DOHH2 (cell line): ENCODE results near the gene PRDM15.

ENCODE experiments used
- CTCF ChIP-seq: fragments of 200-600 bp; sonication (generic); IDR thresholded peaks from one replicate; pipeline ENCODE4 v1.5.1; 2014; ENCODE audit warnings: antibody characterized with exemption, mild to moderate bottlenecking, low read depth, low read length; ENCODE audit not compliant: poor library complexity, severe bottlenecking
- EZH2phosphoT487 ChIP-seq: fragments of 200-600 bp; sonication (generic); IDR thresholded peaks from 2 replicates; pipeline ENCODE4 v1.6.1; 2017; ENCODE audit warnings: borderline replicate concordance, mild to moderate bottlenecking, antibody characterized with exemption, low read length, moderate library complexity, mixed read lengths

- TF ChIP-seq CTCF, result no peak
- TF ChIP-seq EZH2phosphoT487, result no peak
Measured at GRCh38 chr21:41759214-41759840, 119.8 kb downstream of the PRDM15 start.
